SU-DHL-6 (cell line): ENCODE results near the gene CNRIP1.

Experiments used
- H2AFZ ChIP-seq: fragments of 200-600 bp; sonication (generic); 2 replicates; pipeline ENCODE4 v1.6.1; 2014; ENCODE audit warnings: low read depth, mild to moderate bottlenecking, moderate library complexity, mixed read lengths, antibody characterized with exemption, low read length; ENCODE audit not compliant: severe bottlenecking
- H3F3A ChIP-seq: fragments of 200-600 bp; shearing (Covaris generic); 2 replicates; pipeline ENCODE4 v1.6.0; 2016; ENCODE audit warnings: antibody characterized with exemption, mild to moderate bottlenecking; ENCODE audit not compliant: insufficient read depth
- H3K27ac ChIP-seq: fragments of 200-600 bp; sonication (generic); 2 replicates; pipeline ENCODE4 v1.5.1; 2016; ENCODE audit warnings: low read depth, mild to moderate bottlenecking, low read length, moderate library complexity, mixed read lengths
- H3K27me3 ChIP-seq: fragments of 200-600 bp; sonication (generic), shearing (Covaris generic); 2 replicates; pipeline ENCODE4 v1.6.0; 2014; ENCODE audit warnings: mild to moderate bottlenecking, low read length
- H3K36me3 ChIP-seq: fragments of 200-600 bp; sonication (generic); 2 replicates; pipeline ENCODE4 v1.6.1; 2014; ENCODE audit warnings: mild to moderate bottlenecking, low read length, mixed read lengths
- H3K4me2 ChIP-seq: fragments of 300-600, 200-600 bp; shearing (Covaris generic), sonication (generic); 2 replicates; pipeline ENCODE4 v1.6.0; 2014; ENCODE audit warnings: low read length, low read depth, mild to moderate bottlenecking; ENCODE audit not compliant: poor library complexity, severe bottlenecking
- H3K4me3 ChIP-seq: fragments of 200-600 bp; sonication (generic); 2 replicates; pipeline ENCODE4 v1.5.1; 2014; ENCODE audit warnings: antibody characterized with exemption, low read length, mild to moderate bottlenecking, mixed read lengths; ENCODE audit not compliant: insufficient read depth, poor library complexity, severe bottlenecking
- H3K79me2 ChIP-seq: fragments of 200-600 bp; sonication (generic); 2 replicates; pipeline ENCODE4 v1.6.1; 2014; ENCODE audit warnings: mild to moderate bottlenecking, low read length, moderate library complexity; ENCODE audit not compliant: insufficient read depth
- H3K9ac ChIP-seq: fragments of 200-600 bp; sonication (generic); 2 replicates; pipeline ENCODE4 v1.7.0; 2014; ENCODE audit warnings: mild to moderate bottlenecking, low read length
- H3K9me2 ChIP-seq: fragments of 200-600 bp; sonication (generic); replicated peaks from 2 replicates; pipeline ENCODE4 v1.6.1; 2014; ENCODE audit warnings: low read length; ENCODE audit not compliant: insufficient read depth
- H3K9me3 ChIP-seq: fragments of 200-600 bp; sonication (generic); 2 replicates; pipeline ENCODE4 v1.6.1; 2014; ENCODE audit warnings: low read length, mixed read lengths; ENCODE audit not compliant: insufficient read depth
- H4K20me1 ChIP-seq: fragments of 200-600 bp; sonication (generic); 2 replicates; pipeline ENCODE4 v1.6.1; 2014; ENCODE audit warnings: low read depth, mild to moderate bottlenecking, antibody characterized with exemption, low read length, moderate library complexity, mixed read lengths
- EZH2phosphoT487 ChIP-seq: fragments of 200-600 bp; sonication (generic), shearing (Covaris generic); conservative IDR thresholded peaks from 2 replicates; pipeline ENCODE4 v1.6.1; 2018; ENCODE audit warnings: mild to moderate bottlenecking, antibody characterized with exemption, low read length, moderate library complexity, mixed read lengths
- TF ChIP-seq, protein P1 (sequence below): fragments of 200-600 bp; sonication (generic); IDR thresholded peaks from one replicate; pipeline ENCODE4 v1.5.1; 2017; ENCODE audit warnings: antibody characterized with exemption, mild to moderate bottlenecking, low read length, moderate library complexity; ENCODE audit not compliant: insufficient read depth, poor library complexity, severe bottlenecking

Gene CNRIP1

DNA sequence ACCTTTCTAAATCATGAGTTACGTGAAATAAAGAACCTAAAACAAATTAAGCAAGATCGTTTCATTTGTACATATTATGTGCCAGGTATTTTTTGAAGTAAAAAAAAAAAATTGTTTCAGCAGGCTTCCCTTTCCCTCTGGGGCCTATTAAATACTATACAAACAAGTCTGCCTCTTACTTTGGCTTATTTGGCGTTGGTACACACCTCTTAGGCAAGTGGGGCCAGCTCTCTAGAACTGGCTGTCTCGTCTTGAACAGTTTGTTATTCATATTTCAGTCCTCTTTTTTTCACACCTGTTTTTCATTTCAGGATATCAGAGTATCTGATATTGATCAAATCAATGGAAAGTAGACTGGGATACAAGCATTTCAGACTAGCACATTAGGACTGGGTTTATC is 40.1 kb downstream of the CNRIP1 start:
- no peaks in the 10 kb centered on the region for H3K9me3 ChIP-seq
- H3K4me3 ChIP-seq, result no peak overlapping the region
- H4K20me1 ChIP-seq, result no peaks in the 10 kb centered on the region
- H2AFZ ChIP-seq, result no peak overlapping the region
- TF ChIP-seq, protein P1, sequence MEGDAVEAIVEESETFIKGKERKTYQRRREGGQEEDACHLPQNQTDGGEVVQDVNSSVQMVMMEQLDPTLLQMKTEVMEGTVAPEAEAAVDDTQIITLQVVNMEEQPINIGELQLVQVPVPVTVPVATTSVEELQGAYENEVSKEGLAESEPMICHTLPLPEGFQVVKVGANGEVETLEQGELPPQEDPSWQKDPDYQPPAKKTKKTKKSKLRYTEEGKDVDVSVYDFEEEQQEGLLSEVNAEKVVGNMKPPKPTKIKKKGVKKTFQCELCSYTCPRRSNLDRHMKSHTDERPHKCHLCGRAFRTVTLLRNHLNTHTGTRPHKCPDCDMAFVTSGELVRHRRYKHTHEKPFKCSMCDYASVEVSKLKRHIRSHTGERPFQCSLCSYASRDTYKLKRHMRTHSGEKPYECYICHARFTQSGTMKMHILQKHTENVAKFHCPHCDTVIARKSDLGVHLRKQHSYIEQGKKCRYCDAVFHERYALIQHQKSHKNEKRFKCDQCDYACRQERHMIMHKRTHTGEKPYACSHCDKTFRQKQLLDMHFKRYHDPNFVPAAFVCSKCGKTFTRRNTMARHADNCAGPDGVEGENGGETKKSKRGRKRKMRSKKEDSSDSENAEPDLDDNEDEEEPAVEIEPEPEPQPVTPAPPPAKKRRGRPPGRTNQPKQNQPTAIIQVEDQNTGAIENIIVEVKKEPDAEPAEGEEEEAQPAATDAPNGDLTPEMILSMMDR, result no peak
- TF ChIP-seq EZH2phosphoT487, result no peak
- no peaks in the 10 kb centered on the region for H3K27me3 ChIP-seq
- H3K4me2 ChIP-seq, result no peak overlapping the region
- H3F3A ChIP-seq, result no peaks in the 10 kb centered on the region
- H3K36me3 ChIP-seq, result no peaks in the 10 kb centered on the region
- H3K79me2 ChIP-seq, result no peaks in the 10 kb centered on the region
- no peak overlapping the region for H3K9ac ChIP-seq
- H3K9me2 ChIP-seq, result no peaks in the 10 kb centered on the region
- H3K27ac ChIP-seq, result no peak overlapping the region

GRCh38 chr2:68278169-68278568 is 41.6 kb downstream of the CNRIP1 start:
- no peaks in the 10 kb centered on the region for H3K79me2 ChIP-seq
- H3F3A ChIP-seq, result no peaks in the 10 kb centered on the region
- H3K9me3 ChIP-seq, result no peaks in the 10 kb centered on the region
- H3K4me3 ChIP-seq, result no peak overlapping the region
- H4K20me1 ChIP-seq, result no peaks in the 10 kb centered on the region
- no peak overlapping the region for H3K27ac ChIP-seq
- H3K9ac ChIP-seq, result no peak overlapping the region
- no peaks in the 10 kb centered on the region for H3K9me2 ChIP-seq
- no peaks in the 10 kb centered on the region for H3K27me3 ChIP-seq
- H2AFZ ChIP-seq, result no peak overlapping the region
- TF ChIP-seq, protein P1, result no peak
- no peak for TF ChIP-seq EZH2phosphoT487
- no peaks in the 10 kb centered on the region for H3K36me3 ChIP-seq
- no peak overlapping the region for H3K4me2 ChIP-seq

DNA sequence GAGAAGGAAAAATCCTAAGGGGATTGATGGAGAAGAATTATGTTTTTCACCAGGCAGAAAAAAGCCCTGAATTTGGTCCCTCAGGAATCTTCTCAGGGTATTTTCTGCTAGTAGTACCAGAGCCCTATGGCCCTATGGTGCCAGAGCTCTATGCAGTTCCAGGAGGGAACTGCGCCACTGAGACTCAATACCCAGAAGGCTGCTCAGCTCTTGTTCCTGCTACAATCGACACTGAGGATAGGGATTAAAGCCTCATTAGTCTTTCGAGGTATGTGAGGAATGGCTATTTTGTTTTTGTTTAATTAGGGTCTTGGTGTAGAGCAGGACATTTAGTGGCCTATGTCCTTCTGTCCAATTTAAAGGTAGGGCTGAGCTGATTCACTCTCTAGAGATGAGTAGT is 45.7 kb downstream of the CNRIP1 start:
- Histone ChIP-seq H2AFZ (no peak overlapping the region), H3K79me2 (no peaks in the 10 kb centered on the region), H3K9ac (no peak overlapping the region), H3K27ac (no peak overlapping the region), H4K20me1 (no peaks in the 10 kb centered on the region), H3K9me3 (no peaks in the 10 kb centered on the region), H3K9me2 (no peaks in the 10 kb centered on the region), H3K4me3 (no peak overlapping the region), H3F3A (no peaks in the 10 kb centered on the region), H3K27me3 (no peaks in the 10 kb centered on the region), H3K36me3 (no peaks in the 10 kb centered on the region), H3K4me2 (no peak overlapping the region)
- TF ChIP-seq, protein P1, result no peak
- TF ChIP-seq EZH2phosphoT487, result no peak
